K562 (cell line): Measurements from ENCODE around the gene DLX4. TPM values are rescaled to one million over a fixed set of nuclear protein-coding genes. Genes with fewer than 3 reads are reported as not detected.

ENCODE experiments used
- RBM39 ChIP-seq: fragments of 200-400 bp; formaldehyde crosslinking; optimal IDR thresholded peaks from 2 replicates; pipeline ENCODE3; 2018; ENCODE audit warnings: low read depth, low read length
- SIN3A ChIP-seq, 2 experiments: fragments of 150-350 bp in 1 of 2; IDR thresholded peaks; 2 replicates each; pipeline ENCODE4 v1.6.1; 2011 to 2016; ENCODE audit warnings: borderline replicate concordance in 2 of 2, low read depth in 2 of 2, low read length in 2 of 2, mild to moderate bottlenecking in 2 of 2, moderate library complexity in 2 of 2; ENCODE audit not compliant: control insufficient read depth in 1 of 2
- U2AF2 ChIP-seq: fragments of 200-400 bp; formaldehyde crosslinking; optimal IDR thresholded peaks from 2 replicates; pipeline ENCODE3; 2017; ENCODE audit warnings: low read depth, mild to moderate bottlenecking, low read length
- ZSCAN29 ChIP-seq: fragments of 450-650 bp; IDR thresholded peaks from 2 replicates; pipeline ENCODE4 v1.6.1; 2017
- polyA plus RNA-seq, 8 experiments: library from polyadenylated mRNA; depleted of rRNA in 4 of 8; stranded (reverse) in 5 of 8; unstranded in 3 of 8; fragments of >200 nt; fragmentation: Nextera tagmentation in 2 of 8; fragmentation: Illumina TruSeq in 1 of 8; extraction: Ambion mirVana in 2 of 8; extraction: Trizol in 1 of 8; gene quantifications; 2 replicates each; pipeline versions ENCODE4 v1.2.1 to v1.2.3, GENCODE V29; 2011 to 2014; ENCODE audit warnings: inconsistent platforms in 1 of 8, missing spikeins in 1 of 8
- total RNA-seq, 7 experiments: library from RNA; depleted of rRNA in 6 of 7; stranded (reverse); fragments of >200 nt in 6 of 7; fragmentation: Illumina TruSeq in 2 of 7; extraction: Trizol in 2 of 7; gene quantifications; 2 replicates each; pipeline versions ENCODE4 v1.2.1 to v1.2.3, GENCODE V29; 2011 to 2021; ENCODE audit warnings: low replicate concordance in 1 of 7
- TF ChIP-seq, protein P1 (sequence below): fragments of 250-450 bp; sonication (Bioruptor Pico); IDR thresholded peaks from 2 replicates; pipeline ENCODE4 v1.5.0; 2021
- TF ChIP-seq, protein P2 (sequence below): fragments of 250-450 bp; sonication (Bioruptor Pico); IDR thresholded peaks from 2 replicates; pipeline ENCODE4 v1.8.0; 2022; ENCODE audit warnings: moderate library complexity, mild to moderate bottlenecking, inconsistent platforms
- TF ChIP-seq, protein P3 (sequence below): fragments of 250-450 bp; sonication (Bioruptor Pico); IDR thresholded peaks from 2 replicates; pipeline ENCODE4 v1.5.0; 2020; ENCODE audit warnings: mild to moderate bottlenecking, borderline replicate concordance
- TF ChIP-seq, protein P4 (sequence below): fragments of 250-450 bp; sonication (Bioruptor Pico); IDR thresholded peaks from 2 replicates; pipeline ENCODE4 v1.8.0; 2021; ENCODE audit warnings: mild to moderate bottlenecking, moderate library complexity

Gene DLX4
- total and polyA plus RNA-seq, 9 of the 15 experiments (the other 6 are each of a cell fraction or from before 2014, with no cell fraction given): 0.15 to 2.2 (median 0.58) TPM

DNA sequence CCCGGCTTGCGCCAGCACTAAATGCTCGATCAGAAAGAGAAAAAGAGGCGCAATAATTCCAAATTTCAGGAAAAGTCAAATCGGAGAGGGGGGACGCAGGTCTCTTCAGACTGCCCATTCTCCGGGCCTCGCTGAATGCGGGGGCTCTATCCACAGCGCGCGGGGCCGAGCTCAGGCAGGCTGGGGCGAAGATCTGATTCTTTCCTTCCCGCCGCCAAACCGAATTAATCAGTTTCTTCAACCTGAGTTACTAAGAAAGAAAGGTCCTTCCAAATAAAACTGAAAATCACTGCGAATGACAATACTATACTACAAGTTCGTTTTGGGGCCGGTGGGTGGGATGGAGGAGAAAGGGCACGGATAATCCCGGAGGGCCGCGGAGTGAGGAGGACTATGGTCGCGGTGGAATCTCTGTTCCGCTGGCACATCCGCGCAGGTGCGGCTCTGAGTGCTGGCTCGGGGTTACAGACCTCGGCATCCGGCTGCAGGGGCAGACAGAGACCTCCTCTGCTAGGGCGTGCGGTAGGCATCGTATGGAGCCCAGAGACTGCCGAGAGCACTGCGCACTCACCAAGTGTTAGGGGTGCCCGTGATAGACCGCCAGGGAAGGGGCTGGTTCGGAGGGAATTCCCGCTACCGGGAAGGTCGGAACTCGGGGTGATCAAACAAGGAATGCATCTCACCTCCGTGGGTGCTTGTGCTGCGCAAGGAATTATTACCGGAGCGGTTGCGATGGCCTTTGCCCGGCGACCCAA is 4.0 kb upstream of the DLX4 start (continued):
- TF ChIP-seq, protein P1, sequence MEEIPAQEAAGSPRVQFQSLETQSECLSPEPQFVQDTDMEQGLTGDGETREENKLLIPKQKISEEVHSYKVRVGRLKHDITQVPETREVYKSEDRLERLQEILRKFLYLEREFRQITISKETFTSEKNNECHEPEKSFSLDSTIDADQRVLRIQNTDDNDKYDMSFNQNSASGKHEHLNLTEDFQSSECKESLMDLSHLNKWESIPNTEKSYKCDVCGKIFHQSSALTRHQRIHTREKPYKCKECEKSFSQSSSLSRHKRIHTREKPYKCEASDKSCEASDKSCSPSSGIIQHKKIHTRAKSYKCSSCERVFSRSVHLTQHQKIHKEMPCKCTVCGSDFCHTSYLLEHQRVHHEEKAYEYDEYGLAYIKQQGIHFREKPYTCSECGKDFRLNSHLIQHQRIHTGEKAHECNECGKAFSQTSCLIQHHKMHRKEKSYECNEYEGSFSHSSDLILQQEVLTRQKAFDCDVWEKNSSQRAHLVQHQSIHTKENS (CRISPR knock-in tag): no peak
- TF ChIP-seq SIN3A (IDR thresholded peaks at IDR 0.05; ENCODE audit: borderline replicate concordance in 2 of 2, control insufficient read depth in 1 of 2, low read depth in 2 of 2, low read length in 2 of 2) (no peak), RBM39 (no peak), U2AF2 (no peak), ZSCAN29 (no peak)
- TF ChIP-seq, protein P2, sequence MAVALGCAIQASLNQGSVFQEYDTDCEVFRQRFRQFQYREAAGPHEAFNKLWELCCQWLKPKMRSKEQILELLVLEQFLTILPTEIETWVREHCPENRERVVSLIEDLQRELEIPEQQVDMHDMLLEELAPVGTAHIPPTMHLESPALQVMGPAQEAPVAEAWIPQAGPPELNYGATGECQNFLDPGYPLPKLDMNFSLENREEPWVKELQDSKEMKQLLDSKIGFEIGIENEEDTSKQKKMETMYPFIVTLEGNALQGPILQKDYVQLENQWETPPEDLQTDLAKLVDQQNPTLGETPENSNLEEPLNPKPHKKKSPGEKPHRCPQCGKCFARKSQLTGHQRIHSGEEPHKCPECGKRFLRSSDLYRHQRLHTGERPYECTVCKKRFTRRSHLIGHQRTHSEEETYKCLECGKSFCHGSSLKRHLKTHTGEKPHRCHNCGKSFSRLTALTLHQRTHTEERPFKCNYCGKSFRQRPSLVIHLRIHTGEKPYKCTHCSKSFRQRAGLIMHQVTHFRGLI (CRISPR knock-in tag): no peak
- TF ChIP-seq, protein P3, sequence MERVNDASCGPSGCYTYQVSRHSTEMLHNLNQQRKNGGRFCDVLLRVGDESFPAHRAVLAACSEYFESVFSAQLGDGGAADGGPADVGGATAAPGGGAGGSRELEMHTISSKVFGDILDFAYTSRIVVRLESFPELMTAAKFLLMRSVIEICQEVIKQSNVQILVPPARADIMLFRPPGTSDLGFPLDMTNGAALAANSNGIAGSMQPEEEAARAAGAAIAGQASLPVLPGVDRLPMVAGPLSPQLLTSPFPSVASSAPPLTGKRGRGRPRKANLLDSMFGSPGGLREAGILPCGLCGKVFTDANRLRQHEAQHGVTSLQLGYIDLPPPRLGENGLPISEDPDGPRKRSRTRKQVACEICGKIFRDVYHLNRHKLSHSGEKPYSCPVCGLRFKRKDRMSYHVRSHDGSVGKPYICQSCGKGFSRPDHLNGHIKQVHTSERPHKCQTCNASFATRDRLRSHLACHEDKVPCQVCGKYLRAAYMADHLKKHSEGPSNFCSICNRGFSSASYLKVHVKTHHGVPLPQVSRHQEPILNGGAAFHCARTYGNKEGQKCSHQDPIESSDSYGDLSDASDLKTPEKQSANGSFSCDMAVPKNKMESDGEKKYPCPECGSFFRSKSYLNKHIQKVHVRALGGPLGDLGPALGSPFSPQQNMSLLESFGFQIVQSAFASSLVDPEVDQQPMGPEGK (CRISPR knock-in tag): no peak
- TF ChIP-seq, protein P4, sequence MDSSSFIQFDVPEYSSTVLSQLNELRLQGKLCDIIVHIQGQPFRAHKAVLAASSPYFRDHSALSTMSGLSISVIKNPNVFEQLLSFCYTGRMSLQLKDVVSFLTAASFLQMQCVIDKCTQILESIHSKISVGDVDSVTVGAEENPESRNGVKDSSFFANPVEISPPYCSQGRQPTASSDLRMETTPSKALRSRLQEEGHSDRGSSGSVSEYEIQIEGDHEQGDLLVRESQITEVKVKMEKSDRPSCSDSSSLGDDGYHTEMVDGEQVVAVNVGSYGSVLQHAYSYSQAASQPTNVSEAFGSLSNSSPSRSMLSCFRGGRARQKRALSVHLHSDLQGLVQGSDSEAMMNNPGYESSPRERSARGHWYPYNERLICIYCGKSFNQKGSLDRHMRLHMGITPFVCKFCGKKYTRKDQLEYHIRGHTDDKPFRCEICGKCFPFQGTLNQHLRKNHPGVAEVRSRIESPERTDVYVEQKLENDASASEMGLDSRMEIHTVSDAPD (CRISPR knock-in tag): no peak
